BJ (cell line): ENCODE results near the gene ARHGAP19. TPM values are rescaled to one million over a fixed set of nuclear protein-coding genes. Genes with fewer than 3 reads are reported as not detected.

Experiments
- CTCF ChIA-PET: fragments of 350-600 bp; formaldehyde crosslinking; extraction: SDS; loops from one replicate; lab custom pipeline; 2021; ENCODE audit warnings: antibody characterized with exemption, inconsistent platforms; lab: Yijun Ruan, JAX
- POLR2A ChIA-PET: fragments of 300-600 bp; sonication (Branson Sonifier 250); formaldehyde crosslinking; extraction: SDS; loops from one replicate; lab custom pipeline; 2021; ENCODE audit warnings: antibody characterized with exemption; lab: Charles Lee
- DNase-seq: peaks from one replicate; pipeline ENCODE4 v3.0.0-alpha.2; 2011; ENCODE audit warnings: low read depth
- H3K27me3 ChIP-seq: 2 replicates; pipeline ENCODE4 v1.6.0; 2011; ENCODE audit warnings: low read length; ENCODE audit not compliant: control insufficient read depth, insufficient read depth
- H3K36me3 ChIP-seq: 2 replicates; pipeline ENCODE4 v1.5.1; 2011; ENCODE audit warnings: low read length; ENCODE audit not compliant: control insufficient read depth, insufficient read depth
- H3K4me3 ChIP-seq: 2 replicates; pipeline ENCODE4 v1.5.1; 2011; ENCODE audit warnings: low read depth, mild to moderate bottlenecking, control low read depth, low read length
- polyA plus RNA-seq: library from polyadenylated mRNA; depleted of rRNA; stranded (reverse); fragments of >200 nt; gene quantifications from 2 replicates; pipeline ENCODE4 v1.2.3, GENCODE V29; 2011
- TF ChIP-seq, protein P1 (sequence below): IDR thresholded peaks from 2 replicates; pipeline ENCODE4 v1.5.1; 2011; ENCODE audit warnings: low read depth, mild to moderate bottlenecking, control low read depth, inconsistent platforms, low read length, moderate library complexity; ENCODE audit not compliant: insufficient read depth

ARHGAP19 gene
- polyA plus RNA-seq, 1 experiment = 2.4 TPM

DNA sequence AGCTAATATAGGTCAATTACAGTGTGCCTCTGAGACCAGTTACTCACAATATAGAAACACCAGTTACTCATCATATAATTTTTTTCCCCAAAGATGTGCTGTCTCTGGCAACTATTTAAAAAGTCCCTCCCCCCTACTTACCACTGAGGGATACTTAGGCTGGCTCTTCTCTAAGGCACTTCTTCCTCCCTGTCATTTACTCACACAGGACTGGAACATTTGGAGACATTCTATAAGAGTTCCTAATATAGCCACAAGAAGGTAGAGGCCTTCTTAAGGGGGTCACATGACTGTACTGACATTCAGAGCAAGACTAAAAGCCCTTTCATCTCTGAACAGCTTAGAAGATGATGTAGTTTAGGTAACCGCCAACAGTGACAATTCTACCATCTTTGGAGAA, 62.3 kb downstream of the ARHGAP19 start:
- ChIA-PET CTCF (no interaction called here), POLR2A (interaction anchor here (0.6 kb wide), 1 partner anchor 44 kb away, joined by 4 read pairs; no protein-coding TSS in a partner anchor)
- H3K36me3 ChIP-seq = no peaks in the 10 kb centered on the region
- no peak for DNase-seq
- no peak overlapping the region for H3K4me3 ChIP-seq
- no peaks in the 10 kb centered on the region for H3K27me3 ChIP-seq
- TF ChIP-seq, protein P1, sequence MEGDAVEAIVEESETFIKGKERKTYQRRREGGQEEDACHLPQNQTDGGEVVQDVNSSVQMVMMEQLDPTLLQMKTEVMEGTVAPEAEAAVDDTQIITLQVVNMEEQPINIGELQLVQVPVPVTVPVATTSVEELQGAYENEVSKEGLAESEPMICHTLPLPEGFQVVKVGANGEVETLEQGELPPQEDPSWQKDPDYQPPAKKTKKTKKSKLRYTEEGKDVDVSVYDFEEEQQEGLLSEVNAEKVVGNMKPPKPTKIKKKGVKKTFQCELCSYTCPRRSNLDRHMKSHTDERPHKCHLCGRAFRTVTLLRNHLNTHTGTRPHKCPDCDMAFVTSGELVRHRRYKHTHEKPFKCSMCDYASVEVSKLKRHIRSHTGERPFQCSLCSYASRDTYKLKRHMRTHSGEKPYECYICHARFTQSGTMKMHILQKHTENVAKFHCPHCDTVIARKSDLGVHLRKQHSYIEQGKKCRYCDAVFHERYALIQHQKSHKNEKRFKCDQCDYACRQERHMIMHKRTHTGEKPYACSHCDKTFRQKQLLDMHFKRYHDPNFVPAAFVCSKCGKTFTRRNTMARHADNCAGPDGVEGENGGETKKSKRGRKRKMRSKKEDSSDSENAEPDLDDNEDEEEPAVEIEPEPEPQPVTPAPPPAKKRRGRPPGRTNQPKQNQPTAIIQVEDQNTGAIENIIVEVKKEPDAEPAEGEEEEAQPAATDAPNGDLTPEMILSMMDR = no peak

DNA sequence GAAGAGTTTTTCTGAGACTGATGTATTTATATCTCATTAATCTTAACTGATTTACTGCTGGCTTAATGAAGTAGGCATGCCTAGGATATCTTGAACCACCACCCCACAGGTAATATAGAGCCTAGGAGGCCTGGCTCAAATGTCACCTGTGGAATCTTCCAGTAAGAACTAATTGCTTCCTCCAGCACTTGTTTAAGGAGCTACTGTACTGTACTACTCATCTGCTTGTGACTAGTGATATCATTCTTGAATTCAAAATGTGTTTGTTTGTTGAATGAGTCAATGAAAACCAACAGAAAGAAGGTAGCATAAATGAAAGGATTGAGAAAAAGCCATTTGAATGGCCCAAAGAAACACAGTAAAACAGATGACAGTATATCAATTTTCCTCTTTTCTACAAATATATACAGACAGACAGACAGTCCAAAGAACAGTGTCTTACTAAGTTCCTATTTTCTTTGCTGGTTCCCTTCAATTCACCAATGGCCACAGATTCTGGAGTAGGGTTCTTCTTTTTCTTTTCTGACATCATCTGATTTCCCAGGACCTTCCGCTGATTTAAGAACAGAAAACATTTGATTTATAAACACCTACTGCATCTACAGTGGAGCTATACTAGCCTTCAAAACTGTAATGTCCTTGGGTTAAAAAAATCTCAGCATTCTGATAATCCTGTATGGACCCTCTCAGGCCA, 63.0 kb downstream of the ARHGAP19 start:
- Histone ChIP-seq H3K4me3 (no peak overlapping the region), H3K36me3 (no peaks in the 10 kb centered on the region), H3K27me3 (no peaks in the 10 kb centered on the region)
- TF ChIP-seq, protein P1 = no peak
- ChIA-PET POLR2A (interaction anchor here (0.6 kb wide), 1 partner anchor 45 kb away, joined by 4 read pairs; no protein-coding TSS in a partner anchor), CTCF (no interaction called here)
- no peak for DNase-seq

DNA sequence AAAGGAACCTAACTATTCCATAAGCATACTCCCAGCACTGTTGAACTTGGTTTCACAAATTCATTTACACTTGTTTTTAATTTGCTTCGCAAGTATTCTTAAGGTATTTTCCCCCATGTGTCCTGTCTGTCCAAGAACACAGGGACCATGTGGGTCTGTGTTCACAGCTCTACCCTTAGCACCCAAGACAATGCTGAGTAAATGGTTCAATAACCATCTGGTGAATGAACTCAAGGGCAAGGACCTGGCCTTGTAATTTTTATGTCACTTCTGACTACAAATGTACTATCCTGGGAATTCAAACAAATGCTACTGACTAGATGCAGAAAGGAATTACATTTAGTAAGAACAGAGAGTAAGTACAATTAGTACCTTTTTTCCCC, 63.7 kb downstream of the ARHGAP19 start:
- CTCF ChIA-PET = interaction anchor here (0.7 to 5.3 kb wide), 2 partner anchors 19 to 155 kb away, joined by 3 to 33 read pairs; no protein-coding TSS in a partner anchor
- no peaks in the 10 kb centered on the region for H3K36me3 ChIP-seq

DNA sequence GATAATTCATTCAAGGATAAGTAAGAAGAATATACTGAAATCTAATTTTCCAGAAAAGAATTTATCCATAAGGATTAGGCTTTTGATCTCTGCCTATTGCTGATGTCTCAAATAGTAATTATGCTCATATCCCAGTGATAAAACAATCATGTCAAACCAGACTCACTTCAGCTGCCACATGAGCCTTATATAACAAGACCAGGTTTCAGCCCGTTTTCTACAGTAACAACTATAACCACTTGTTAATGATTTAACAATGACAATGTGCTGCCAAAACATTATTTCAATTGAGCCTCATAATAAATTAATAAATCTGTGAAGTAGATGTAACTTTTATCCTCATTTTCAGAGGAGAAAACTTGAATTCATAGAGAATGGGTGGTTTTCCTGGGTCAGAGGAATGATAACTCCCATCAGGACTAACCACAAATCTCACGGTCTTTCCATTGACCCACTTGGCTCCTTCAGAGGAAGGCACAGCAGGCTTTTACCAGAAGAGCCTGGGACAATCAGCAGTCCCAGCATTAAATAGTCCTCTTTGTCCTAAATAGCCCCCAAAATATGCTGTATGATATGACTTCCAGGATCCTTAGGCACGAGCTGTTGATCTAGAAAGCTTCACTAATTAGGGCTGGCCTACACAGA, 64.2 kb downstream of the ARHGAP19 start:
- H3K36me3 ChIP-seq = no peaks in the 10 kb centered on the region
- H3K27me3 ChIP-seq = no peaks in the 10 kb centered on the region
- POLR2A ChIA-PET = no interaction called here
- CTCF ChIA-PET = interaction anchor here (0.7 to 5.3 kb wide), 3 partner anchors 19 to 772 kb away, joined by 3 to 33 read pairs (median 3); no protein-coding TSS in a partner anchor
- no peak overlapping the region for H3K4me3 ChIP-seq
- DNase-seq = no peak
- TF ChIP-seq, protein P1 = no peak

More for the DNA sequence above, 63.7 kb downstream of the ARHGAP19 start:
- no peak for DNase-seq
- Histone ChIP-seq H3K4me3 (no peak overlapping the region), H3K27me3 (no peaks in the 10 kb centered on the region)
- POLR2A ChIA-PET = no interaction called here
- TF ChIP-seq, protein P1 = no peak

DNA sequence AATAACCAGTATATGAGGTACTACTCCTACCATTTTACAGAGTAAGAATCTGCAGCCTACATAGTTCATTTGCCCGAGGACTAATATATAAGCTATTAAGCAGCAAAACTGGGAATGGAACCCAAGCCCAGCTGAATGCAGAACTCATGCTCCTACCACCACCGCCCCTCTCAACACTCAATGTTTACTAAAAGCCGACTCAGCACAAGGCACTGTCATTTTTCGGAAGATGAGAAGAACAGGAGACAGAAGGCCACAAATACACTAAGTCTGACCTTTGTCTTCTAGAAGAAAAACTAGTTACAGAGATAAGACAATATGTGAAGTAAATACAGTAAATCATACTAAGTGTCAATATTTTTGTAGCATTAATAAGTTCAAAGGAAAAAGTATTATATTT, 66.0 kb downstream of the ARHGAP19 start:
- DNase-seq = no peak
- no peaks in the 10 kb centered on the region for H3K27me3 ChIP-seq
- CTCF ChIA-PET = interaction anchor here (1.3 to 5.3 kb wide), 3 partner anchors 12 to 154 kb away, joined by 4 to 33 read pairs (median 4); no protein-coding TSS in a partner anchor
- POLR2A ChIA-PET = no interaction called here
- H3K36me3 ChIP-seq = no peaks in the 10 kb centered on the region
- TF ChIP-seq, protein P1 = no peak
- H3K4me3 ChIP-seq = no peak overlapping the region
